ENCODE measurements around the gene GRK4. TPM values are rescaled to one million over a fixed set of nuclear protein-coding genes. Genes with fewer than 3 reads are reported as not detected.
A peak's percentile ranks its signal among the peaks of the same experiment; 100 is the strongest.

The GRK4 gene
- total RNA-seq, 1 donor from 2014 or later, result 9.3 TPM

DNA sequence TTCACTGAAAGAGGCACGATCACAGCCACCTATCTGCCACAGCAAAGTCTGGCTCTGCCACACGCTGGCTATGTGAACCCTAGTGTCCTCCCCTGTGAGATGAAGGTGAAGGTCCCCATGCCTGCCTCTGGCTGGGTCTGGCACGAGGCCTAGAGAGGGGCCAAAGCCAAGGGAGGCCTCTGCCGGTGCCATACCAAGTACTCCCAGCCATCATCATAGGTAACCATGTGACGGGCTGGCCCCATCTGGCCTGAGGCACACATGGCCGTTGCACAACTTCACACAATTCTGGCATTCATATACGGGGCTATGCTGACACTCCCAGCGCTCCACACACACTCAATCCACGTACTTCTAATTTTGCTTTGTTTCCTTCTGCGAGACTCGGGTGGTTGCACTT lies 15.4 kb upstream of the GRK4 start:
- Mint-ChIP-seq H3K27ac (no peak overlapping the region), H3K27me3 (no peaks in the 10 kb centered on the region), H3K4me3 (no peak overlapping the region), H3K4me1 (ENCODE audit: unreplicated experiment) (no peaks in the 10 kb centered on the region), H3K9me3 (no peaks in the 10 kb centered on the region), H3K36me3 (peaks cover 17% of the 10 kb centered on the region)
- TF ChIP-seq, protein P1, sequence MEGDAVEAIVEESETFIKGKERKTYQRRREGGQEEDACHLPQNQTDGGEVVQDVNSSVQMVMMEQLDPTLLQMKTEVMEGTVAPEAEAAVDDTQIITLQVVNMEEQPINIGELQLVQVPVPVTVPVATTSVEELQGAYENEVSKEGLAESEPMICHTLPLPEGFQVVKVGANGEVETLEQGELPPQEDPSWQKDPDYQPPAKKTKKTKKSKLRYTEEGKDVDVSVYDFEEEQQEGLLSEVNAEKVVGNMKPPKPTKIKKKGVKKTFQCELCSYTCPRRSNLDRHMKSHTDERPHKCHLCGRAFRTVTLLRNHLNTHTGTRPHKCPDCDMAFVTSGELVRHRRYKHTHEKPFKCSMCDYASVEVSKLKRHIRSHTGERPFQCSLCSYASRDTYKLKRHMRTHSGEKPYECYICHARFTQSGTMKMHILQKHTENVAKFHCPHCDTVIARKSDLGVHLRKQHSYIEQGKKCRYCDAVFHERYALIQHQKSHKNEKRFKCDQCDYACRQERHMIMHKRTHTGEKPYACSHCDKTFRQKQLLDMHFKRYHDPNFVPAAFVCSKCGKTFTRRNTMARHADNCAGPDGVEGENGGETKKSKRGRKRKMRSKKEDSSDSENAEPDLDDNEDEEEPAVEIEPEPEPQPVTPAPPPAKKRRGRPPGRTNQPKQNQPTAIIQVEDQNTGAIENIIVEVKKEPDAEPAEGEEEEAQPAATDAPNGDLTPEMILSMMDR (conservative IDR thresholded peaks at IDR 0.05), result no peak
- no peak for DNase-seq (ENCODE audit: extremely low spot score, unreplicated experiment)

DNA sequence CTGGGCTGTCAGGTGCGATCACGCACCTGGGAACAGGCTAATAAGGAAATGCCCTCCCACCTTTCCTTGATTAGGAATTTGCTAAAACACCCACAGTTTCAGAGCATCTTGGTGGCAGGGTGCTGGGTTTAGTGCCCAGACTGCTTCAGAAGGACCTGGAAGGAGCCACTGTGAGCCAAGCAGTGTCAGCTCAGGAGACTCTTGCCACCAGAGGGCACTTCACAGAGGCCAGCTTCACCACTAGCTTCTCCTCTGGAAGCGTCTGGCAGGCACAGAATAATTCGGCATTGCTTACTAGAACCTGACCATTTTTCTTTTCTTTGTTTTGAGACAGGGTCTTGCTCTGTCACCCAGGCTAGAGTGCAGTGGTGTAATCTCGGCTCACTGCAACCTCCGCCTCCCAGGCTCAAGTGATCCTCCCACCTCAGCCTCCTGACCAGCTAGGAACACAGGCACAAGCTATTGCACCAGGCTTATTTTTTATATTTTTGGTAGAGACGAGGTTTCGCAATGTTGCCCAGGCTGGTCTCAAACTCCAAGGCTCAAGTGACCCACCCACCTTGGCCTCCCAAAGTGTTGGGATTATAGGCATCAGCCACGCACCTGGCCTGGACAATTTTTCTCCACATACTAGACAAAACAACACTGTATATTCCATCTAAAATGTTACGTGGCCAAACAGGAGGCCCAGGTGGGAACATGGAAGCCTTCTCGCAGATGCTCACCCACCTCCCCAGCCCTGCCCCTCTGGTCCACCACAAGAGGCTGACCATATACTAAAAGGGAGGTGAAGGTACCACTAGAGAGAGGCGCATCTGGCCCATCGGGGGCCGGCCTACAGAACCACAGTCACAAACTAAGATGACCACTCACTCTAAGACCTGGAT lies 14.2 kb upstream of the GRK4 start:
- no peak for DNase-seq (ENCODE audit: extremely low spot score, unreplicated experiment)
- TF ChIP-seq, protein P1 (conservative IDR thresholded peaks at IDR 0.05), result peak; percentile 62
- H3K36me3 Mint-ChIP-seq, result peaks cover 26% of the 10 kb centered on the region

DNA sequence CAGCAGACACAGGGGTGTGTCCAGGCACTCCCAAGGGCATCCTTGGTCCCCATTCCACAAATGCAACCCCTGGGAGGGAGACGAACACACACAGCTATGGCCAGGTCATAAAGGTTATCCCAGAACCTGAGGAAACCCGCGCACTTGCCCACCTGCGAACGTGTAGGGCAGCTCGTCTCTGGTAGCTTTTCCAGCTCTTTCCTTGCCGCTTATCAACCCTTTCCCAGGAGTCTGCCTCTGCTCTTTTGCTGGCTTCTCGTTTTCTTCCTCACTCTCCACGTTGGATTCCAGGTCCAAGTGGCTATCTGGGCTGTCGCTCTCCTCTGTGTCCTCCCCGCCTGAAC lies 13.6 kb upstream of the GRK4 start:
- H3K4me1 Mint-ChIP-seq (ENCODE audit: unreplicated experiment), result no peaks in the 10 kb centered on the region
- no peaks in the 10 kb centered on the region for H3K9me3 Mint-ChIP-seq
- no peak overlapping the region for H3K4me3 Mint-ChIP-seq
- TF ChIP-seq, protein P1 (conservative IDR thresholded peaks at IDR 0.05), result no peak
- peaks cover 26% of the 10 kb centered on the region for H3K36me3 Mint-ChIP-seq
- no peak overlapping the region for H3K27ac Mint-ChIP-seq
- no peaks in the 10 kb centered on the region for H3K27me3 Mint-ChIP-seq
- DNase-seq (ENCODE audit: extremely low spot score, unreplicated experiment), result no peak

More for the DNA sequence above, 14.2 kb upstream of the GRK4 start:
- Mint-ChIP-seq H3K27me3 (no peaks in the 10 kb centered on the region), H3K27ac (no peak overlapping the region), H3K4me3 (no peak overlapping the region), H3K4me1 (ENCODE audit: unreplicated experiment) (no peaks in the 10 kb centered on the region), H3K9me3 (no peaks in the 10 kb centered on the region)

DNA sequence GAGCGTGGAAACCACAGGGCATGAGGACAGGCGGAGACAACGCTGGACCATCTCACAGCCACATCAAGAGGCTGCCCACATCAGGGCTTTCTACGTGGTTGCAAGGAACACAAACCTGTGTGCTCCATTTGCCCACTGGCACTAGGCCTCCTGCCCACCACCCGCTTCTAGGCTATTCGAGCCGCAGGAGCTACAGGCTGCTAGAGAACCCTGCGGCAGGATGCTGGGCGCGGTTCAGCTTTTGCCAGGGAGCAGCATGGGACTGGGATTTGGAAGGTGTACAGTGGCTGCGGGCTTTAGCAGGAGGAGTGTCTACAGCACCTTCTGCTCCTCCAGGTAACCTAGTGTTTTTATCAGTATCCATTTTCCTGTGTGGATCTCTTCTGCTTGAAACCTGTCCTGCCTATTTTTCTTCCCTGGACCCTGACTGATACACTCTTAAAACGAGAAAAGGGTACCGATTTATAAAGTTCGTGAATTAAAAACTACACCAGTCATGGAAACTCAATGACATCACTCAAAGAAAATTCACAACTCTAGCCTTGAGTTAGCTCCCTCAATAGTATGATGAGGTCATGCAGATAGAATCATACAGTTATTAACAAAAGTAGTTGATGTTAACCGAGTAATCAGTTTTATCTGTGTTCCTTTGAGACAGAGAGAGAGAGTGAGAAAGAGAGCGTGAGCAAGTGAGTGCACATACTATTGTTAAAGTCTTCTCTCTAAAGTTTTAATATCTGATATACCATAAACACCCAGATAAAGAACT lies 13.0 kb upstream of the GRK4 start:
- H3K27me3 Mint-ChIP-seq, result no peaks in the 10 kb centered on the region
- H3K36me3 Mint-ChIP-seq, result peaks cover 26% of the 10 kb centered on the region
- TF ChIP-seq, protein P1 (conservative IDR thresholded peaks at IDR 0.05), result no peak
- no peak overlapping the region for H3K4me3 Mint-ChIP-seq
- DNase-seq (ENCODE audit: extremely low spot score, unreplicated experiment), result no peak
- no peaks in the 10 kb centered on the region for H3K9me3 Mint-ChIP-seq
- H3K27ac Mint-ChIP-seq, result no peak overlapping the region
- no peaks in the 10 kb centered on the region for H3K4me1 Mint-ChIP-seq (ENCODE audit: unreplicated experiment)

DNA sequence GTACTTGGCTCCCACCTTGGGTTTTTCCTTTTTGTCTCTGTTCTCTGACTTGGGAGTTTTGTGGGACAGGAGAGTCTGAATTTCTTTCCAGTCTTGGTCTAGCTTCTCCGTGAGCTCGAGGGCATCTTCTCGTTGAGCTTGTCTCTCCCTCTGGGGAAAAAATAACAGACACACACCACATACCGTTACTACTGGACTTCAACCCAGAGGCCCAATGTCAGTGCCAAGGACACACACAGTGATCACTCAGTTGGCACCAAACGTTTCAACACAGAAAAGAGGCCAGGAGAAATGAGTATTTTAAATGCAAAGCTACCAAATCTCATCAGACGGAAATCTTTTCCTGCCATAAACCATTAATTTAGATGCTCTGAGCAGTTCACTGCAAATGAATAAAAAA lies 9.9 kb upstream of the GRK4 start:
- Mint-ChIP-seq H3K27me3 (no peaks in the 10 kb centered on the region), H3K9me3 (no peaks in the 10 kb centered on the region), H3K4me1 (ENCODE audit: unreplicated experiment) (peaks cover 11% of the 10 kb centered on the region), H3K27ac (no peak overlapping the region), H3K36me3 (peaks cover 36% of the 10 kb centered on the region), H3K4me3 (no peak overlapping the region)
- DNase-seq (ENCODE audit: extremely low spot score, unreplicated experiment), result no peak
- TF ChIP-seq, protein P1 (conservative IDR thresholded peaks at IDR 0.05), result no peak
